Heart left ventricle (tissue), 16 donors: ENCODE data around the gene TYSND1. TPM values are rescaled to one million over a fixed set of nuclear protein-coding genes. Genes with fewer than 3 reads are reported as not detected.

Experiments used
- ATAC-seq, 4 donors: fragments of 200-7000 bp; cut with Tn5 transposase; one replicate each; pipeline ENCODE4 v1.9.1; 2020 to 2022; ENCODE audit warnings: moderate library complexity in 4 of 4, mild to moderate bottlenecking in 3 of 4, moderate number of reproducible peaks in 1 of 4
- DNase-seq, 5 donors: peaks; one replicate each; pipeline ENCODE4 v3.0.0-alpha.2; 2020
- H3K27ac ChIP-seq, 12 donors: fragments of 200-600 bp; sonication (generic) in 4 of 12; one replicate each; pipeline versions ENCODE4 v1.5.0 to v1.8.0; 2016 to 2022; ENCODE audit warnings: mild to moderate bottlenecking in 2 of 12
- H3K27me3 ChIP-seq, 9 donors: fragments of 200-600 bp; sonication (generic) in 2 of 9; one replicate each; pipeline versions ENCODE4 v1.5.1 to v1.8.0; 2016 to 2022; ENCODE audit warnings: mild to moderate bottlenecking in 3 of 9
- H3K36me3 ChIP-seq, 9 donors: fragments of 200-600 bp; sonication (generic) in 2 of 9; one replicate each; pipeline versions ENCODE4 v1.5.0 to v1.8.0; 2018 to 2022; ENCODE audit warnings: mild to moderate bottlenecking in 2 of 9
- H3K4me1 ChIP-seq, 12 donors: fragments of 200-600 bp; sonication (generic) in 4 of 12; one replicate each; pipeline versions ENCODE4 v1.5.0 to v1.8.0; 2016 to 2022; ENCODE audit warnings: mild to moderate bottlenecking in 3 of 12
- H3K4me3 ChIP-seq, 12 donors: fragments of 200-600 bp; sonication (generic) in 4 of 12; one replicate each; pipeline versions ENCODE4 v1.5.0 to v1.8.0; 2017 to 2022; ENCODE audit warnings: mild to moderate bottlenecking in 9 of 12, moderate library complexity in 4 of 12
- H3K9me3 ChIP-seq, 12 donors: fragments of 200-600 bp; sonication (generic) in 4 of 12; one replicate each; pipeline versions ENCODE4 v1.5.0 to v1.8.0; 2016 to 2022; ENCODE audit warnings: mild to moderate bottlenecking in 1 of 12
- CTCF ChIP-seq, 12 donors: fragments of 200-600 bp; sonication (generic) in 4 of 12; IDR thresholded peaks; one replicate each; pipeline versions ENCODE4 v1.5.0 to v1.8.0; 2018 to 2022; ENCODE audit warnings: antibody characterized with exemption in 12 of 12, mild to moderate bottlenecking in 5 of 12
- POLR2A ChIP-seq, 2 donors: fragments of 450-650 bp; IDR thresholded peaks; one replicate each; pipeline ENCODE4 v1.6.1; 2017; ENCODE audit warnings: antibody characterized with exemption in 2 of 2, mild to moderate bottlenecking in 2 of 2, moderate library complexity in 2 of 2
- WGBS, 4 donors: extraction: QIAGEN DNeasy Blood & Tissue Kit in 2 of 4; methylation state at CpG; one replicate each; pipeline versions ENCODE4 v1.1.5 to v1.1.7; 2013 to 2018; 5-methylcytosine and 5-hydroxymethylcytosine counted together
- intact Hi-C, 10 donors: fragments of 100-400 bp; cut with DNase I; formaldehyde crosslinking; loops; one replicate each; pipeline versions ENCODE4 v1.11.1 to v1.14.2; 2022
- polyA plus RNA-seq, 2 donors: library from polyadenylated mRNA; stranded (reverse); fragments of 200-250 nt; gene quantifications; one replicate each; pipeline ENCODE4 v1.2.3, GENCODE V29; 2013
- total RNA-seq, 9 donors: library from RNA; depleted of rRNA in 2 of 9; stranded (reverse); fragments of >200 nt in 2 of 9; fragmentation: NEBNext Ultra II Directional in 3 of 9; extraction: Animal tissue kit (Norgen Biotek cat#: 25700) in 3 of 9; gene quantifications; one replicate each; pipeline versions ENCODE4 v1.1.0 to v1.2.4, GENCODE V29; 2016 to 2023
- donor health status: ischemic (EF 13 %, LVEDD 7.1; RV severe dilation, severe dysfunction).
- donor health status: healthy with polysubstance abuse.
- donor health status: DM: no; HTN: yes; CAD: no.
- donor health status: DM: no; HTN: no; CAD: no.
- donor health status: ischemic (EF 25% LVEDD 6.9; RV normal size, moderate dysfunction).
- donor health status: ischemic (EF 25% LVEDD 5.7; RV mildly dilated, moderate dysfunction).
- donor health status: healthy.
- donor health status: DM: yes; HTN: yes; CAD: no.
- donor health status: ischemic (EF 35%, LVEDD 5.7; RV mildly dilated, moderate dysfunction).
- donor health status: nonischemic (EF 11% LVEDD 7.7; RV severe dilation, severe dysfunction).
- donor health status: DM: yes; HTN: yes; CAD: no.
- donor health status: PGD.
- donor health status: ischemic (EF 29% LVEDD 5.4; RV normal size, mild dysfunction).
- donor health status: nonischemic (EF 23%, LVEDD 6.1; RV moderate dilation, normal function).

Gene TYSND1
- total and polyA plus RNA-seq, 11 donors, result 2.5 to 9.6 (median 5.1) TPM

GRCh38 chr10:70135046-70135445, 11.5 kb downstream of the TYSND1 start:
- H3K4me3 ChIP-seq, result no peak overlapping the region
- no peak for DNase-seq
- ATAC-seq, result no peak
- H3K27me3 ChIP-seq, result no peaks in the 10 kb centered on the region
- TF ChIP-seq POLR2A (IDR thresholded peaks at IDR 0.05), result no peak
- H3K36me3 ChIP-seq, result peaks cover 0 to 12% (median 6%) of the 10 kb centered on the region in 9 donors
- 83 to 97% (median 91%) methylated on average over 3 of the region's 3 CpGs for WGBS, 4 donors
- H3K4me1 ChIP-seq, result peaks cover 0 to 28% (median 19%) of the 10 kb centered on the region in 12 donors
- no peaks in the 10 kb centered on the region for H3K9me3 ChIP-seq
- intact Hi-C loops, result no loop called here
- no peak overlapping the region for H3K27ac ChIP-seq

DNA sequence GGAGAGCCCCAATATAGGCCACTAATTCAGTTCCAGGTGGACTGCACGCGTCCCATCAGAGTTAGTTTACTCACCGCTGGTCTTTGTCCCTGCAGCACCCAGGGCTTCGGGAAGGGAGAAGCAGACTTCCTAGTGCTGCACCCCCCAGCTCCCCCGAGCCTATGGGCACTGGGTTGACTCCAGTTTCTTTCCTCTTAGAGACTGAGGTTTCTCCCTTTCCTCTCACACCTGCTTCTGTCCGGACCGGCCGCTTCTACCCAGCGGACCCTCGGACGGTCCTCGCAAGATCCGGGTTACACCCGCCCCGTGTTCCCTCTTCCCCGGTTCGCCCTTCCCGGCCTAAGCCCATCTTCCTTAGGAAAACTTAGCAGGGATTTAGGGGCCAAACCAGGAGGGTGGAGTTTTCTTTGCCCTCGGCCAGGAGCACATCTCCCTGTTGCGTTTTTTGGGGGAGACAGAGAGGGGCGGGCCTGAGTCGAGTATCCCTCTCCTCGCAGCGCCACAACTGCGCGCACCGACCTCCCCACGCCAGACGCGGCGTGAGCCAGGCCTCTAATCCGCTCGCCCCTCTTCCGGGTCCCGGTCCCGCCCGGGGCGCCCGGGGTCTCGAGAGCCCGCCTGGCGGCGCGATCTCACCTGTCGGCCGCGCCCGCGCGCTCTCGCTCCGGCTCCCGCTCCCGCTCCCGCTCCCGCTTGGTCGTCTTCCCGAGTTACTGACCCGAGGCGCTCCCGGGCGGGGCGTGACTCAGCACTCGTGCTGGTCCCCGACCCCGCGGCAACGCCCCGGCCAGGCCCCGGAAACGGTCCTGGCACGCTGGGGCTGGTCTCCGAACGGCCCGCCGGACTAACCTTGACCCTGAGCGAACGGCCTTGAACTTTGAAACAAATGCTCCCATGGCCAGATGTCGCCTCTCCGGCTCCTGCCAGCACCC, 14.1 kb downstream of the TYSND1 start, which contains the start of gene AIFM2:
AIFM2 (minus strand) TSS at position 728 of the 932 bp plus-strand sequence. CDS start 8,741 bp downstream, outside the sequence.
- Histone ChIP-seq H3K4me1 (peaks cover 0 to 28% (median 19%) of the 10 kb centered on the region in 12 donors), H3K36me3 (peaks cover 0 to 10% (median 3%) of the 10 kb centered on the region in 9 donors), H3K9me3 (no peaks in the 10 kb centered on the region), H3K27me3 (no peaks in the 10 kb centered on the region), H3K27ac (peak within 1 kb of the TSS; percentile 55 to 92 (median 85)), H3K4me3 (peak within 1 kb of the TSS; percentile 59 to 91 (median 78))
- peak; percentile 46 to 93 (median 86) for ATAC-seq
- TF ChIP-seq POLR2A (IDR thresholded peaks at IDR 0.05), result peak in 1 of 2 donors; percentile 58
- peak in 3 of 12 donors; percentile 13 to 24 (median 18) for TF ChIP-seq CTCF (IDR thresholded peaks at IDR 0.05)
- intact Hi-C loops, result no loop called here
- DNase-seq, result peak; percentile 76 to 91 (median 86)
- WGBS, 4 donors, result 3 to 15% (median 4%) methylated on average over 22 to 80 of the region's 80 CpGs

- Histone ChIP-seq H3K36me3 (peaks cover 0 to 10% (median 3%) of the 10 kb centered on the region in 9 donors), H3K4me3 (peak overlapping the region in 10 of 12 donors; percentile 59 to 84 (median 78)), H3K9me3 (no peaks in the 10 kb centered on the region), H3K27ac (peak overlapping the region in 8 of 12 donors; percentile 15 to 92 (median 86)), H3K4me1 (peaks cover 0 to 28% (median 19%) of the 10 kb centered on the region in 12 donors), H3K27me3 (no peaks in the 10 kb centered on the region)
- no peak for DNase-seq
- WGBS, 4 donors, result 93 to 97% (median 96%) methylated on average over 3 to 4 of the region's 4 CpGs
- TF ChIP-seq CTCF (IDR thresholded peaks at IDR 0.05) (no peak), POLR2A (IDR thresholded peaks at IDR 0.05) (no peak)
- intact Hi-C loops, result no loop called here
- ATAC-seq, result peak in 1 of 4 donors; percentile 7
Measured at GRCh38 chr10:70131560-70131937, 15.0 kb downstream of the TYSND1 start.

- H3K27me3 ChIP-seq, result no peaks in the 10 kb centered on the region
- peak in 1 of 4 donors; percentile 8 for ATAC-seq
- no peak for DNase-seq
- H3K27ac ChIP-seq, result peak overlapping the region in 6 of 12 donors; percentile 15 to 92 (median 88)
- peak overlapping the region in 6 of 12 donors; percentile 74 to 84 (median 78) for H3K4me3 ChIP-seq
- TF ChIP-seq POLR2A (IDR thresholded peaks at IDR 0.05) (peak in 1 of 2 donors; percentile 3), CTCF (IDR thresholded peaks at IDR 0.05) (no peak)
- 68 to 78% (median 72%) methylated on average over 10 of the region's 10 CpGs for WGBS, 4 donors
- H3K9me3 ChIP-seq, result no peaks in the 10 kb centered on the region
- peaks cover 0 to 28% (median 19%) of the 10 kb centered on the region in 12 donors for H3K4me1 ChIP-seq
- intact Hi-C loops, result no loop called here
- peaks cover 0 to 10% (median 3%) of the 10 kb centered on the region in 9 donors for H3K36me3 ChIP-seq
Measured at GRCh38 chr10:70130878-70131559, 15.5 kb downstream of the TYSND1 start.
